Brain pericyte (primary cell): Measurements from ENCODE around the gene SERTAD4.
"Not testable (repeated sequence)": the region's sequence is repeated elsewhere in the genome, so short reads cannot be mapped to it uniquely, and the experiment has no call there.

Experiments used
- DNase-seq: peaks from one replicate; pipeline ENCODE4 v3.0.0-alpha.2; 2012; ENCODE audit warnings: low read depth, low spot score

SERTAD4 gene

DNA sequence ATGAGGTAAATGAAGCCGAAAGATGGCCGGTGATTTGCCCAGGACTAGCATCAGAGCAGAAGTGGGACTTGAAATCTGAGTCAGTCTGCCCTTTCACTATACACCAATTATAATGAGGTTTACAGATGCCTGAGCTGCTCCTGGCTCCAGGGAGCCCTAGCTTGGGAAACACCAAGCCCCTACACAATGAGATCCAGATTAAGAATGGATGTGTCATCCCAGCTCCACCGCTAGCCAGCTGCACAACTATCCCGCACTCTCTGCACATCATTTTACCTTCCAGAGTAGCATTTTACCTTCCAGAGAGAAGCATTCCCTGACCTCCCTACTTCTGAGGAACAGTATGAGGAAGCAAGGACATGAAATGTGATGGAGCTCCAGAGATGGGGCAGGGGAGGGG lies 27.0 kb downstream of the SERTAD4 start:
- no peak for DNase-seq

DNA sequence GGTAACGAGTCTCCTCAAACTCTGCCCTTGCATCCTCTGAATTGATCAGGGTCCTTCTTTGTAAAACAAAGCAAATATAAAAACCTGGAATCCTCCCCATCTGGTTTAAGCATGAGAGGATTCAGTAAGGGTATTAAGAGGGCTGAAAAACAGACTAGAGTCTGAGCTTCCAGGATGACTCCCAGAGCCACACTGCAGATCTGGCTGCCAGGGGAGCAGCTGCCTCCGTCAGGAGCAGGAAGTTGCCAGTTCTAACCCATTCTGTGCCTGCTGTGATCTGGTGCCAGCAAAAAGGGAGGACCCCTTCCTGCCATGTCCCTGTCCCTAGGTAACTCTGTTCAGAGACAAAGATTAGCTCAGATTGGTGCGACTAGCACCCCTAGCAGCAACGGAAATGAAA lies 27.5 kb downstream of the SERTAD4 start:
- DNase-seq: no peak

DNA sequence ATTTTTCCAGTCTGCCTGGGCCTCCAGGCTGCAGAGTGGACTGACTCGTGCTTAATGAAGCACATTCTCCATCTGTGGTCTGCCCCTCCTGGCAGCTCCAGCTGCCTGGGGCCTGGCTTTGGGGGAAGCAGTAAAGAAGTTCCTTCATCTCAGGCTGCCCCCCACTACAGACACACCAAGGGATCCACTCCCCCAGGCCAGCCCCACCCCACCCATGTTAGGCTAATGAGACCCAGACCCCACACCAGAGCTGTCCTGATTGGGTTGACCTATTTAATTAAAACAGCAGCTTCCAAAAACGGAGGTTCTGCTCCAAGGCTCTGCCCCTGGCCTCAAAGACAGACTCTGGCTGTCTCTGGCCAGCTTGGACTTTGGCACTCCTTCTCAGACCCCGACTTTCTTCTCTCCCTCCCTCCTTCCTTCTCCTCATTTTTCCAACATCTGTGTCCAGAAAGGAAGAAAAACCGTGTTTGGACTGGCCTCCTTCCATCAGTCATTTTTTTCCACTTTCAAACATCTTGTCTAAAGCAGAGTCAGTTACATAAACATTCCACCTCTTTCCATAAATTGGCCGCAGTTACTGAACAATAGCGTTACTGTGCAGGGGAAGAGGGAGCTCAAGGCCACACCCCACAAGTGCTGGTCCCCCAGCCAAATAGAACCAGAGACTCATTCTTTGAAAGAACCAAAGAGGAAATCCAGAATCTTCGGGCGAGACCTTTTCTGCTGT lies 29.7 kb downstream of the SERTAD4 start:
- DNase-seq: no peak

DNA sequence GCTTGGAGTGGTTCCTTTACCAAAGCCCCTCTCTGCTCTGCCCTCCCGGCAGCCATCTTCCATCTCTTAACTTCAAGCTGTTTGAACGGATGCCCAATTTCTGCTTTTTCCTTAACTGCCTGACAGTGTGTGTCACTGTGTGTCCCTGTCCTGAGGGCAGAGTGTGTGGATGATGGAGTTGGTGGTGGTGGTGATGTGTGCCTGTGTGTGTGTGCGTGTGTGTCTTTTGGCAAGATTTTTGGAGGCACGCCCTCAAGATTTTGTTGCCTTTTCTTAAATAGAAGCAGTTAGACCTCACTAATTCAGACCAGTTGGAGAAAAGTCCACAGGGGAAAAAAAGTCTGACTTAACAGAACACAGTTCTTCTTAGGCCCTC lies 30.3 kb downstream of the SERTAD4 start:
- no peak for DNase-seq

DNA sequence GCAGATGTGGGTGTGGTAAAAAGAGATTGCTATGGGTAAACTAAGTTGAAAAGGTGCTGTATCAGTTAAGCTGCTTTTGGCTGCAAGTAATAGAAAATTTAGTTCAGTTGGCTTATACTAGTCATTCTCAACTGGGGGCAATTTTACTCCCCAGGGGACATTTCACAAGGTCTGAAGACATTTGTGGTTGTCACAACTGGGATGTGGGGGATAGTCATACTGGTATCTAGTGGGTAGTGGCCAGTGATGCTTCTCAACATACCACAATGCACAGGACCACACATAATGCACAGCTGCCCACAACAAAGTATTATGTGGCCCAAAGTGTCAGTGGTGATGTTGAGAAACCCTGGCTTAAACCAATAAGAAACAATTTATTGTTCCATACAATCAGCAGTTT lies 31.4 kb downstream of the SERTAD4 start:
- DNase-seq: no peak

DNA sequence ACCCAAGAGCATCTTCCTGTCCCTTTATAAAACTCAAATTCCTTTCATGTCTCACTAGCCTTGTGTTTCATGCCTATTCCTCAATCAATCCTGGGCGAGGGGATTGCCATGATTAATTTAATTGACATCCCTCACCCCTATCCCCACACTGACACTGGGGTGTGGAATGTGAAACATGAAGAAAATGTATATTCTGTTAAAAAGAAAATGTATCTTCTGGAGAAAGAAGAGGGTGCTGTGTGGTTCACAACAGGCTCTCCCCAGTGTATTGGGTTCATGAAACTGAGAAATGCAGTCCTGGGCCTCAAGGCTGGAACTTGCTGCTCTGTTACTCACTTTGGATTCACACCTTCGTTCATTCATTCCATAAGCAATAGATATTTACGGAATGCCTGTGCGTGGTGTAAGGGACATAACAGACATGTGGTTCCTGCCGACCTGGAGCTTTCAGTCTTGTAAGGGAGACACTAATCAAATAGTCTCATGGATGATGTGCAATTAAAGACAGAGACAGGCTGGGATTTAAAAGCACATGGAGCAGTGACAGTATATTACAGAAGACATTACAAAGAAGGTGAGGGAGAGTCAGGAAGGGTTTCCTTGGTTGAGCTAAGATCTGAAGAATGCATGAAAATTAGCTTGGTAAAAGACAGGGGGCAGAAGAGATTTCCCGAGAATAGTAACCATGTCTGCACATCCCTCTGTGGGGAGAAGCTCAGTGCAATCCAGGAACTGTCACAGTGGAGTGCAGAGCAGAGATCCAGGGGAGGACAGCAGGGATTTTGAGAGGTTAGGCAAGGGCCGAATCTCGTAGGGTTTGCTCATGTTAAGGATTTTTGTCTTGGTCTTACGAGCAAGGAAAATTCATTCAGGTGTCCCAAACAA lies 32.1 kb downstream of the SERTAD4 start:
- no peak for DNase-seq

DNA sequence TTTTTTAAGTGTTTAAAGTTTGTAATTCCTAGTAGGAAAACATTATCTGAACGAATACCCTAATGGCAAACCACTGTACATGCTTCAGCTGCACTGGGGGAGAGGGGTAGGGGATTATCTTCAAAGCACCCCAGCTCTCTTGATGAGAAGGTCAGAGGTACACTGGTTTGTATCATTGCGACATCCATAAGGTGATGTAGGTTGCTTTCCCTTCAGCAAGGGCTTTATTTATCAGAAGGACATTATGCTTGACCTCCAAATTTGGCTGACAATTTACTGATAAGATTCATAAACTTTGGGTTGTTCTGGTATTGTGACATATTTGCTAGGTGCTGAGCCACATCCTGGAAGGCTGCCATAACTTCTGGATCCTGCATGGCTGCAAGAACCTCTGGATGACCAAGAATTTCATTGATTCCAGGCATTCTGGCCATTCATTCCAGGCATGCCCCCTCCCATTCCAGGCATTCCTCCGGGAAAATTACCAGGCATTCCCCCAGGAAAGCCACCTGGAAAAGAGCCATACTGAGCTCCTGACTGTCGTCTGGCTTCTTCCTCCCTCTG lies 32.9 kb downstream of the SERTAD4 start:
- not testable (repeated sequence) for DNase-seq

DNA sequence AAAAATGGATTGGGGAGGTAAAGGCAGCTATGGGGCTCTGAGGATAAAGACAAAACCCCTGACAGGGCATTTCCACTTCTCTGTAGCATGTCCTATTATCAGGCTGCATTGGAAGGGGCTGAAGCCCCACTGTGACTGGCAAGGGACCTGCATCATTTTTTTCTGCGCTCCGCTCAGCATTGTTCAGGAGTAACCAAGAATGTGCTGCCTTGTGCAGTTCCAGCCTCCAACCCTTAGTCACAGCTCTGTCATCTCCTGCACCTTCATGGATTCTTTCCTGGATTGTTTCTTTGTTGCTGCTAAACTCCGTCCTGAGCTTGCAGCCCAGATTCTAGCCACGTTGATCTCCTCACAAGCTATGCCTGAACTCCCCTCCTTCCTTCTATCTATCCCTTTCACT lies 37.4 kb downstream of the SERTAD4 start:
- DNase-seq: no peak

DNA sequence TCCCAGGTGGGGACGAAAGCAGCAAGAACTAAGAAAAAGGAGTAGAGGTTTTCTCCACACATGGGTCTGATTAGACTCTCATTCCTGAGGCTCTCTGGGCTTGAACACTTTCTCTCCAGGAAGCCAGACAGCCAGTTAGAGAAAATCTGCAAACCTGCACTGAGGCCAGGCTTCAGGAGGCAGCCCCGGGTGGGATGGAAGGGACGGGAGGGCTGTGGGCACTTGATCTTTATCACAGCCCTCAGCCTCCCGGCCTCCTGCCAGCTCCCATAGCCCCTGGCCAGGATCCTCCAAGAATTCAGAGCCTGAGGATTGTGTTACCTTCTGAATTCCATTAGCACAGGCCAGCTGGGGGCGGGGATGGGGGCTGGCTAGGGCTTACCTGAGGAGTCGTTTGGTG lies 40.1 kb downstream of the SERTAD4 start:
- DNase-seq: no peak

DNA sequence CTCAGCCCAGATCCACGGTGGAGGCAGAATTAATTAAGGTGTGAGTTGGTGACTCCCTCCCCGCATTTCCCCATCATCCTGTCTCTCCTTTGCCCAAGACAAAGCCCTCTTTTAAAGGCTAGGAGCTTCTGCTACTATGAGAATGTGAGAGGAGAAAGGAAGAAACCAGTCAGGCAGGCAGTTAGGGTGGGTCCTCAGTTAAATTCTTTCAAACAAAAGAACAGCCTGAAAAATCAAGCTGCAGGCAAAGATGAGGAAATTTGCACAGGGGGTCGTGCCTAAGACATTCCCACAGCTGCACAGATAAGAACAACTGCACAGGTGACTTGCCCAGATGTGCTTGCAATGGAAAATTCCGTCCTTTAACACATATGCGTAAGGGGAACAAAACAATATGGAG lies 47.6 kb downstream of the SERTAD4 start:
- DNase-seq: no peak

DNA sequence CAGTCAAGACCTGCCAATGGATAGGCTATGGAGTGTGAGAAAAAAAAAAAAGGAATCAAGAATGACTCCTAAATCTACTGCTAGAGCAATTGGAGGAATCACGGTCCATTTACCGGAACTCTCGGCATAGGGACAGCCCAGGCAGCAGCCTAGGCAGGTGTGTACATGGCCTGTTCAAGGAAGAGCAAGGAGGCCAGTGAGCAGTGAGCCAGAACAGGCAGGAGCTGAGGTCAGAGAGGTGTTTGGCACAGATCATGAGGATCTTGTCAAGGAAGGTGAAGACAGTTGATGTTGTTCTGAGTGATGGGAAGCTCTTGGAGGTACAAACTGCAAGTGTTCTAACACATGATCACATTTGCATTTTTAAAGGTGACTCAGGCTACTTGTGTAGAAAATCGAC lies 55.5 kb downstream of the SERTAD4 start:
- DNase-seq: no peak

DNA sequence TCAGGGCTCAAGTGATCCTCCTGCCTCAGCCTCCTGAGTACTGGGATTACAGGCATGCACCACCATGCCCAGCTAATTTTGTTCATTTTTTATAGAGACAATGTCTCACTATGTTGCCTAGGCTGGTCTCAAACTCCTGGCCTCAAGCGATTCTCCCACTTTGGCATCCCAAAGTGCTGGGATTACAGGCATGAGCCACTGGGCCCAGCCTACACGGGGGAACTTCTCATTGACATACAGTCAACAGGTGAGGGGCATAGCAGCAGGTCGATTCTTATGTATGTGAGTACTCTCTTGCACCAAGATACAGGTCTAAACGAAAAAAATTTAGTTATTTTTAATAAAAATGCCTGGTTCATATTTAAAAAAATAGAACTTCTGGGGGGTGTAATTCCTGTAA lies 56.7 kb downstream of the SERTAD4 start:
- no peak for DNase-seq

DNA sequence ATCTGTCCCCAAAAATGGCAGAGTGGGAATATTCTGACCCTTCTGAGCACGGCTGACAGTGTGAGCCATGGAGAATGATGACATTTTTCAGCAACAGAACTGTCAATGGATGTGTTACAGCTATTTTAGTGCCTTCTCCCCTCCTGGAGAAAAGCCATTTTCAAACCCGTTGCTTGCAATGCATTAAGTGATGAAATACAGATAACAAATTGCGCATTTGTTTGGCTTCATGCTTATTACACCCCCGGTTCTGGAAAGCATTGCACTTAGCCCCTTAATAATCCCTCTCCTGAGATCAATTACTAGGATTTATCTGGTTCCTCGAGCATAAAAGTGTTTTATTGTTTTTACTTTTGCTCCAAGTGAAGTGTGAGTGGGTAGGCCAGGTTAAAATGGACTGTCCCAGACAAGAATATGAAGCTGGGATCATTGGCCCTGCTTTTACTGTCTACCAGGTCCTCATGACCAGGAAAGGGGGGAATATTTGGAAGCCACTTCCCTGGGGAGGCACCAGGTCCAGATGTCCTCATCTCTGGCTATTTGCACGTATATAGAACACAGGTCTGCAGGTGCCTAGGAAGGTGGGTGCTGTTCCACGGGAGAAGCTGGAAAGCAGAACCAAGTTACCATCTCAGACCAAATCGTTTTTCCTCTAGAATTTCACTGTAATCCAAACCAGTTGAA lies 58.6 kb downstream of the SERTAD4 start:
- no peak for DNase-seq

DNA sequence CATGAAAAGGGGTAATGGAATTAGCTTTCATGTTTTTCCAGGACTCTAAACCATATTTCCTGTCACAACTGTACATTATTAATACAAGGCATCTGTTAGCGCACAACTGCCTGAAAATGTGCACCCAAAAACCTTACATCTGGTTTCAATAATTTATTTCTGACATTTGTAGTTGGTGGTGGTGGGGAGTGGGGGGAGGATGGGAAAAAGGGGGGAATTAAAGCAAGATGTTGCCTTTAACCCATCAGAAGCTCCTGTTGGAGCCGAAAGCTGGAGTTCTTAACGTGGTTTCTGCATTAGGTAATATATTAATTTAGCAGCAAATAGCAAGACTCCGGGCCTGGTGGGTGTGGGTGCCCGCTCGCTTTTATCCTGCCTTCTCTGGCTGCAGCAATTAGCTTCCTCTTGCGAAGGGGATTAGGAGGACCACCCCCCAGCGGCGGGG lies 59.2 kb downstream of the SERTAD4 start:
- DNase-seq: no peak

DNA sequence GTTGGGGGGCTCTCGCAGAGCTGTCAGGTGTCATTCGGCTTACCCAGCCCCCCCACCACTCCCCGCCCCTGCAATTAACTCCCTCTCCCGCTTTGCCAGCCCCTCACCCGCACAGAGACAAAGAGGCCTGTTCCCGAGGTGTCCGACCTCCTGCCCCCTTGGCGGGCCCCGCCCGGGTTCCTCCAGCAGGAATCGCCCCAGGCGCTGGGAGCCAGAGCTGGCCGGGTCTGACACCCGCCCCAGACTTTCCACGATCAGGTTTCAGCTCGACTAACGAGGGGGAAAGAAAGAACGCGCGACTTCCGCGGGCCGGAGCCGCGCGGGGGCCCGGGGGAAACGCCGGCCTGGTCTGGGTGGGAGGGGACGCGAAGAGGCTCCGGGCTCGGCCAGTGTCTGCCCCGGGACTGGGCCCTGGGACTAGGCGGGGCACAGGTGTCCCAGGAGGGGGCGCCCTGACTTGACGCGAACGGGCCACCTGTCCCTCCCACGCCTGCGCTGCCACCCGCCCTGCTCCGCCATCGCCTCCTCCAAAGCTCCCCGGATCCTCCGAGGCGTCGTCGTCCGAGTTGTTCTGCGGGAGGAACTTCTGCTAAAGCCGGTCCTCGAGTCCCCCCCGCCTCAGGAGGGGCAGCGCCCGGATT lies 59.8 kb downstream of the SERTAD4 start:
- DNase-seq: no peak

DNA sequence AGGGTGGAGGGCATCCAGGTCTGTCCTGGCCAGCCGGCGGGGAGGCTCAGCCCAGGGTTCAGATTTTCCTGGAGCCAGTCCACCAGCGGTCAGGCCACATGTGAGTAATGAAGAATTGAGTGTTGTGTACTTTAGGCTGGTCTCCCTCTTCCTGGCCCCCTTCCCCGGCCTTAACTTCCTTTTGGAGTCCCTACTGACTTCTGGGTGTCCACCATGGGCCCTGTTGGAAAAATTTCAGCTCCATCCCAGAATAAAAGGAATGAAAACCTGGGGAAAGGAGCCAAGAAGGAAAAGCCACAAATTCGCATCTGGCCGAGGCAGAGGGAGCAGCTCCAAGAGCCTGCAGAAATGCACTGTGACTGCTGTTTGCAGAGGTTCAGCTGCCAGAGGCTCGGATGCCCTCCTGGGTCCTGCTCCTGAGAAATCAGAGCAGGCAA lies 60.6 kb downstream of the SERTAD4 start:
- no peak for DNase-seq

DNA sequence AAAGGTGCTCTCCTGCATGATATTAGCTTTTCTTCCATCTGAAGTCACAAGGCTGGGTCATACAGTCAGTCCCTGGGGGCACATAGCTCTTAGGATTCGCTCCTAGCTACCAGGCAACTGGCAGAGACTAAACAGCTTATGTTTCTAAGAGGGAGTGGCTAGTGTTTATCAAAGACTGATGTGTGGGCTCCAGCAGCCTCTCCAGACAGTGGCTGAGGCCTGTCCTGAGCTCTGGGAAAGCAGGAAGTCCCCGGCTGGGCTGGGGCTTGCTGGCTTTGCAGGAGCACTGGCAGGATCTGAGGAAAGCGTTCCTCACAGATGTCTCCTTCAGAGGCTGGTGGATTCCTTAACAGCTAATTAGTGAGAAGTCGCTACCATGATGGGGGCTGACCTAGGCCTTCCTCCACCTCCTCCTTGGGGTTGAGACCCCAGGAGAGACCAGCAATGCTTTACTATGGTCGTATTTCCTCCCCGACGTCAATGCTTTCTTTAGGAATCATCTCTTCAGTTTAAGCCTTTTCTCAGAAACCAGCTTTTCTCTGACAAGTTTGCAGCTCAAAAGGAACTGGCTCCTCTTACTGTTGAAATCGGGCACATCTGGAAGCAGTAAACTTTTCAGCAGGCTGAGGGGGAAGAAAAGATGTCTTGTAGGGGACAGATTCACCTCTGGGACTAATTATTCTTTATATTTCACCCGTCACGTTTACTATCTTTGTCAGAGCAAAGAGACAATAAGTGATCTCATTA lies 62.6 kb downstream of the SERTAD4 start:
- no peak for DNase-seq
